Panc1 (cell line): Measurements from ENCODE around the gene MRPL16.

ENCODE experiments used
- TCF7L2 ChIP-seq: IDR thresholded peaks from 2 replicates; pipeline ENCODE4 v1.6.1; 2011; ENCODE audit warnings: mild to moderate bottlenecking, low read depth, low read length, inconsistent platforms
- TF ChIP-seq, protein P1 (sequence below): fragments of 450-650 bp; IDR thresholded peaks from 2 replicates; pipeline ENCODE4 v1.5.1; 2017; ENCODE audit warnings: mild to moderate bottlenecking

DNA sequence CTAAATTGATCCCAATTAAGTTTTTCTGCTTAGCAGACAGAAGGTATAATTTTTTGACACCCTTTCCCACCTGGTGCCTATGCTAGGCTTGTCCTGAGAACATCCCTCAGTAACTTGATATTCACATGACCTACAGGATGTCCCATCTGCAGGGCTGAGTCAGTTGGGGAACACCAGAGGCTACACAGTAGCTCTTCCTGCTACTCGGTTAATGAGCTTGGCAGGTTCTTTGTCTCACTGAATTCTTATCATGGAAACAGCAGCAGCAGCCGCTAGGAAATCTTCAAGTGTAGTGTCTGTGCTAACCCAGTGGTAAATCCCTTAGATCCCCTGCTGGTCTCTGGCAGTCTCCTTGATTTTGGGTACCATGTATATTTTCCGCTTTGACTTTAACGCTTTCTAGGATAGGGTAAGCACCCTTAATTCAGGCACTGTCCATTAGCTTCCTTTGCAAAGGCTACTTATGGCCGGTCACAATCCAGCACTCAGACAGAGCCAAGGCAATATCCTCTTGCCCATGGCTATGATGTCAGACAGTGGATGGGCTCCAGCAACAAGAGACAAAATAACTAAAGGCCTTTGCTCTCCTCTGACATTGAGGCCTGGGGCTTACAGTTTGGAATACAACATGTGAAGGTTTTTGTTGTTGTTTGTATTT lies 8.5 kb downstream of the MRPL16 start:
- TF ChIP-seq, protein P1, sequence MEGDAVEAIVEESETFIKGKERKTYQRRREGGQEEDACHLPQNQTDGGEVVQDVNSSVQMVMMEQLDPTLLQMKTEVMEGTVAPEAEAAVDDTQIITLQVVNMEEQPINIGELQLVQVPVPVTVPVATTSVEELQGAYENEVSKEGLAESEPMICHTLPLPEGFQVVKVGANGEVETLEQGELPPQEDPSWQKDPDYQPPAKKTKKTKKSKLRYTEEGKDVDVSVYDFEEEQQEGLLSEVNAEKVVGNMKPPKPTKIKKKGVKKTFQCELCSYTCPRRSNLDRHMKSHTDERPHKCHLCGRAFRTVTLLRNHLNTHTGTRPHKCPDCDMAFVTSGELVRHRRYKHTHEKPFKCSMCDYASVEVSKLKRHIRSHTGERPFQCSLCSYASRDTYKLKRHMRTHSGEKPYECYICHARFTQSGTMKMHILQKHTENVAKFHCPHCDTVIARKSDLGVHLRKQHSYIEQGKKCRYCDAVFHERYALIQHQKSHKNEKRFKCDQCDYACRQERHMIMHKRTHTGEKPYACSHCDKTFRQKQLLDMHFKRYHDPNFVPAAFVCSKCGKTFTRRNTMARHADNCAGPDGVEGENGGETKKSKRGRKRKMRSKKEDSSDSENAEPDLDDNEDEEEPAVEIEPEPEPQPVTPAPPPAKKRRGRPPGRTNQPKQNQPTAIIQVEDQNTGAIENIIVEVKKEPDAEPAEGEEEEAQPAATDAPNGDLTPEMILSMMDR: no peak
- TF ChIP-seq TCF7L2: no peak
